Effector memory CD4-positive, alpha-beta T cell (primary cell): Measurements from ENCODE around the gene VPS37C.
A peak's percentile ranks its signal among the peaks of the same experiment; 100 is the strongest.

ENCODE experiments used
- DNase-seq, 3 donors: peaks; one replicate each; pipeline ENCODE4 v3.0.0-alpha.2; 2020
- H3K27ac ChIP-seq: 2 replicates; pipeline ENCODE4 v1.7.0; 2013; ENCODE audit warnings: mild to moderate bottlenecking, low read length, moderate library complexity; ENCODE audit not compliant: insufficient read depth, poor library complexity, severe bottlenecking
- H3K27me3 ChIP-seq: replicated peaks from 2 replicates; pipeline ENCODE4 v1.7.0; 2013; ENCODE audit warnings: mild to moderate bottlenecking, low read length; ENCODE audit not compliant: insufficient read depth, control insufficient read depth, poor library complexity, severe bottlenecking
- H3K36me3 ChIP-seq: 2 replicates; pipeline ENCODE4 v1.7.0; 2013; ENCODE audit warnings: mild to moderate bottlenecking, low read length, moderate library complexity; ENCODE audit not compliant: control insufficient read depth, insufficient read depth
- H3K4me1 ChIP-seq: 2 replicates; pipeline ENCODE4 v1.7.0; 2013; ENCODE audit warnings: low read length, mild to moderate bottlenecking; ENCODE audit not compliant: control insufficient read depth, insufficient read depth, poor library complexity, severe bottlenecking
- H3K4me3 ChIP-seq: 2 replicates; pipeline ENCODE4 v1.7.0; 2013; ENCODE audit warnings: low read length, low read depth, mild to moderate bottlenecking; ENCODE audit not compliant: insufficient read depth, poor library complexity, severe bottlenecking
- H3K9me3 ChIP-seq: 2 replicates; pipeline ENCODE4 v1.7.0; 2013; ENCODE audit warnings: mild to moderate bottlenecking, low read length, moderate library complexity; ENCODE audit not compliant: control insufficient read depth

VPS37C gene

DNA sequence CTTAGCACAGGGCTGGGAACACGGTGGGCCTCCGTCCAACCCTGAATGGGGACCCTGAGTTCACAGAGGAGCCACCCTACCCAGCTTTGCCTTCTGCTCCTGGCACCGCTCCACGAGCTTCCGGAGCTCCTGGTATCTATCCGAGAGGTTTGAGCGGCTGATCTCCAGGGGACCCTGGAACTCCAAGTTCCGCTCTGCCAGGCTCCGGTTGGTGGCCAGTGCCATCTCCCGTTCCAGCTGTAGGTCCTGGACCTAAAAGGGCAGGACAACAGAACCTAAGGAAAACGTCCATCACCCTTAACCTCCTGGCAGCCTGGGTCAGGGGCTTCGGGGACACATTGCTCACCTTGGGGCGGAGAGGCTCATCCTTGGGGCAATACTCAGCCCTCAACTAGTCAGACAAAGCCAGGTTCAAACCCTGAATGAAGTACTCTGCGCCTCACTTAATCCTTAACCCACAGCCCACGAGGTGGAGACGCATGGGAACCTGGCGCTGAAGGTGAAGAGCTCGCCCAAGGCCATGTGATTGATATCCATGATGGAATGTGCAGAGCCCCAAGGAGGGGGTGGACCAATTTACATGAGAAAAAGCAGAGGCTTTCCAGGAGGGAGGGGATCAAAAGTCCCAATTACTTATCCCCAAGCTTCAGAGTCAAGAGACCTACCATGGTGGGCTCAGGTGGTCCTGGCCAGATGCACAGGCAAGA is 27.1 kb downstream of the VPS37C start:
- no peak overlapping the region for H3K4me3 ChIP-seq
- no peak overlapping the region for H3K27ac ChIP-seq
- peaks cover 4% of the 10 kb centered on the region for H3K36me3 ChIP-seq
- peaks cover 11% of the 10 kb centered on the region for H3K4me1 ChIP-seq
- H3K9me3 ChIP-seq, result no peaks in the 10 kb centered on the region
- no peaks in the 10 kb centered on the region for H3K27me3 ChIP-seq
- DNase-seq, result no peak

DNA sequence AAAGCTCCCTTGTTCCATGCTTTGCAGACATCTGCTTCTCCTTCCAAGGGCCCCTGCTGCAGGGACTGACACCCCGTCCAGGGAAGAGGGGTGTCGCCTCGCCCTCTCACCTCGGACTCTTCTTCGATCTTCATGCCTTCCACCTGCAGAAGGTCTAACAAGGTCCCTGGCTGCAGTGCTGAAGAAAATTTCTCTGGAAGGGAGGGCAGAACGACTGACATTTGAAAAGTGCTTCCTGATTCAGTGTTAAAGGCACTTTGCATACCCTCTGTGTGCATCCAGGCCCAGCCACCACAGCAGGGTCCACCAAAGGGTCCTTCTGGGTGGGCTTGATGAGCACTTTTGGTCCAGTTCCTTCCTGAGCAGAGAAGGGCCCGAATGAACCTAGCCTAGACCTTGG is 28.1 kb downstream of the VPS37C start:
- Histone ChIP-seq H3K36me3 (peaks cover 4% of the 10 kb centered on the region), H3K9me3 (no peaks in the 10 kb centered on the region)
- DNase-seq, result no peak

DNA sequence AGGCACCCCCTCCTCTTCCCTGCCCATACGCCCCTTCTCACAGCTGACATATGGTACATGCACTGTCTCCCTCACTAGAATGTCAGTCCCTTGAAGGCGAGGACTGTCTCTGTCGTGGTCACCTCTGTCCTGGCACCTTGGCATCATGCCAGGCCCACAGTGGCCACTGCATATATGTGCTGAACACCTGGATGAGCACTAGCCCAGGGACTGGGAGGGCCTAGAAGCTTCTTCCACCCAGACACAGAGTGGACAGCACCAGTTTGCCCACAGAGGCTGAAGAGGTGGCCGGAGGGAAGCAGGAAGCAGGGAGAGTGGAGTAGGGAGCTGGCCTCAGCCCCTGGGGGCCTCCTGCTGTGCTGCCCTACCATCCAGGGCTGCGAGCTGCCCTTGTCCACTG is 28.6 kb downstream of the VPS37C start:
- Histone ChIP-seq H3K9me3 (no peaks in the 10 kb centered on the region), H3K27ac (no peak overlapping the region), H3K4me1 (peaks cover 13% of the 10 kb centered on the region), H3K4me3 (no peak overlapping the region), H3K36me3 (peaks cover 4% of the 10 kb centered on the region), H3K27me3 (no peaks in the 10 kb centered on the region)
- no peak for DNase-seq

More for the DNA sequence above, 28.1 kb downstream of the VPS37C start:
- Histone ChIP-seq H3K4me3 (no peak overlapping the region), H3K27ac (no peak overlapping the region), H3K27me3 (no peaks in the 10 kb centered on the region), H3K4me1 (peaks cover 13% of the 10 kb centered on the region)

DNA sequence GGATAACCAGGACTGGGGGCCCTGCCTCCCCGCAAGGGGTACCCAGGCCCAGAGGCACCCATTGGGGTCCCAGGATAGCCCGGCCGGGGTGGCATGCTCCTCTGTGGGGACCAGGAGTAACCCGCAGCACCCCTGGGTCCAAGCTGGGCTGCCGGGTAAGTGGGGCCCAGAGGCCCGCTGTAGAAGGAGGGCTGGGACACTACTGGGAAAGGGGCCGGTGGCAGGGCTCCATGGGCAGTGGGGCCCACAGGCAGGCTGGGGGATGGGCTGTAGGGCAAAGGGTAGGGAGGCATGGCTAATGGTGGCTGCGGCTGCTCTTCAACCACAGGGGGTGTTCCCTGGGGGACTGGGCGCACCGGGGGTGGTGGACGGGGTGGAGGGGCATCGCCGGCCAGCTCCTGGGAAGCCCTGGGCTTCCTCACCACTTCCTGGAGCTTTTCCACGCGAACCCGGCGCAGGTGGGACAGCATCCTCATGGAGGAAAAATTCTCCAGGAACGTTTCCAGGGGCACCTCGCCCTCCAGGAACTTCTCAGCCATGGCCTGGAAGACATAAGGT is 29.1 kb downstream of the VPS37C start:
- Histone ChIP-seq H3K4me3 (no peak overlapping the region), H3K9me3 (no peaks in the 10 kb centered on the region), H3K36me3 (peaks cover 4% of the 10 kb centered on the region), H3K27ac (no peak overlapping the region), H3K27me3 (no peaks in the 10 kb centered on the region), H3K4me1 (peaks cover 13% of the 10 kb centered on the region)
- no peak for DNase-seq

DNA sequence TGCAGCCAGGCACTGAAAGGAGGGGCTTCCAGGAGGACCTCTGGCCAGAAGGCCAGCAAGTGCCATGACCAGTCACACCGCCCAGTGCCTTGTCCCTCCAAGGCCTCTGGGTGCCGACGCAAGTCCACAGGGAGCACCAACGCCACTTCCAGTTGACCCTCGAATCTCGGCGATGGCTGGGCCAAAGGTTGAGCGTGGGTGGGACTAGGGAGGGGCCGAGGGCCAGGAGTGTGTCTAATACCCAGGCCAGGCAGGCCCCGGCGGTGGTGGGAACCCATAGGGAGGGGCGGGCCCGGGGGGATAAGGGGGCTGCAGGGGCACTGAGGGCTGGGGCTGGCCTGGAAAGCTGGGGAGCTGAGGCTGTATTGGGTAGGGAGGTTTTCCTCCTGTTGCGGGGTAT is 29.6 kb downstream of the VPS37C start:
- peaks cover 13% of the 10 kb centered on the region for H3K4me1 ChIP-seq
- peaks cover 8% of the 10 kb centered on the region for H3K36me3 ChIP-seq
- no peak for DNase-seq
- no peak overlapping the region for H3K4me3 ChIP-seq
- no peaks in the 10 kb centered on the region for H3K9me3 ChIP-seq
- no peak overlapping the region for H3K27ac ChIP-seq
- H3K27me3 ChIP-seq, result no peaks in the 10 kb centered on the region

DNA sequence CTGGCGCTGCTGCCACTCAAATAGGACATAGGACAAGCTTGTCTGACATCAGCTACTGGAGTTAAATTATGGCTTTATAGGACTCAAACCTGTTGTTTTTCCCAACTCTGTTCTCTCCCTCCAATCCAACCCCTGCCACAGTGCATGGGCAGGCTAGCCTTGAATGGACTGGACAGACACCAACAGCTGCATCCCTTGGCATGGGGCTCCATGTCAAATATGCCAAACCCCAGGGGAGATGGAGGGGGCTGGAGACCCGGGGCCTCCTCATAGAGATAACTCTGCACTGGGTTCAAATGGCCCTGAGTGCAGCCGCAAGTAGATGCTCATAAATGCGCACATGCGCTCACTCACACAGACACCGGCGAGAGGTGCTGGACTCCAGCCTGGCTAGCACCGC is 30.0 kb downstream of the VPS37C start:
- Histone ChIP-seq H3K27ac (no peak overlapping the region), H3K4me1 (peaks cover 13% of the 10 kb centered on the region)

DNA sequence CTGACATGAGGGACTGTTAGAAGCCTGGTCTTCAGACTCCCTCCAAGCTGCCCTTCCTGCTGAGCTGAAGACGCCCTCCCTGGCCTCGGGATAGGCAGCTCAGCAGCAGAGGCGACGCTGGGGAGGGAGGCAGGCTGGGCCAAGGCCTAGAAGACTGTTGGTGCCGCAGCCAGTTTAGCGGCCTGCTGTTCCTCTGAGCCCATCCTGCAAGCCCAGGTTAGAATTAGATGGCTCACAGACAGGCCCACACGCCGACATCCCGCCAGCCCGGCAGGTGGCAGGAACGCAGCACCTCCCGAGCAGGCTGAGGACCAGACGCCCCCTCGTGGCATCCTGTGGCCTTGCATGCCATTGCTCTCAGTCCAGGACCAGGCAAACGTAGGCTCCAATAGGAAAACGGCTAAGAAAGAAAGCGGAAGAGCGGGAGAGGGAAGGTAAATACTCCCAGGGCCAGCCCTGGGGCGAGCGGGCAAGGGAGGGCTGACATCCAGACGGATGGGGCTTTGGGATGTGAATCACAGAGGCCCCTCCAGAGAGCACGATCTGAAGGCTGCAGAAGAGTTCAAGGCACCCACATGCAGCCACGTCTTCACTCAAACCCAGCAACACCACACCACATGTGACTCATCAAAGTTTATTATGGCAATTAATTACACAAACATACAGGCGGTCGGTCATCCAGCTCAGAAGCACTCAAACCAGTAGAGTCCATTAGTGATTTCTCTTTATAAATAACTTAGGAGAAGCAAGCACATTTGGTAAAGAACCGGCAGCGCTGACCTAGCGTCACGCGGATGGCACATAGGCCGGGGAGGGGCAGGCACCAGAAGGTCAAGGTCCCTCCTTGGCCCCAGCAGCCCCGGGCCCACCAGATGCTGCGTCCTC is 31.3 kb downstream of the VPS37C start:
- Histone ChIP-seq H3K4me3 (no peak overlapping the region), H3K9me3 (no peaks in the 10 kb centered on the region), H3K27ac (peak overlapping the region; percentile 56), H3K27me3 (no peaks in the 10 kb centered on the region), H3K36me3 (peaks cover 25% of the 10 kb centered on the region), H3K4me1 (peaks cover 13% of the 10 kb centered on the region)
- DNase-seq, result peak; percentile 77 to 83 (median 77)

More for the DNA sequence above, 30.0 kb downstream of the VPS37C start:
- Histone ChIP-seq H3K27me3 (no peaks in the 10 kb centered on the region), H3K4me3 (no peak overlapping the region), H3K9me3 (no peaks in the 10 kb centered on the region), H3K36me3 (peaks cover 12% of the 10 kb centered on the region)
- DNase-seq, result no peak

DNA sequence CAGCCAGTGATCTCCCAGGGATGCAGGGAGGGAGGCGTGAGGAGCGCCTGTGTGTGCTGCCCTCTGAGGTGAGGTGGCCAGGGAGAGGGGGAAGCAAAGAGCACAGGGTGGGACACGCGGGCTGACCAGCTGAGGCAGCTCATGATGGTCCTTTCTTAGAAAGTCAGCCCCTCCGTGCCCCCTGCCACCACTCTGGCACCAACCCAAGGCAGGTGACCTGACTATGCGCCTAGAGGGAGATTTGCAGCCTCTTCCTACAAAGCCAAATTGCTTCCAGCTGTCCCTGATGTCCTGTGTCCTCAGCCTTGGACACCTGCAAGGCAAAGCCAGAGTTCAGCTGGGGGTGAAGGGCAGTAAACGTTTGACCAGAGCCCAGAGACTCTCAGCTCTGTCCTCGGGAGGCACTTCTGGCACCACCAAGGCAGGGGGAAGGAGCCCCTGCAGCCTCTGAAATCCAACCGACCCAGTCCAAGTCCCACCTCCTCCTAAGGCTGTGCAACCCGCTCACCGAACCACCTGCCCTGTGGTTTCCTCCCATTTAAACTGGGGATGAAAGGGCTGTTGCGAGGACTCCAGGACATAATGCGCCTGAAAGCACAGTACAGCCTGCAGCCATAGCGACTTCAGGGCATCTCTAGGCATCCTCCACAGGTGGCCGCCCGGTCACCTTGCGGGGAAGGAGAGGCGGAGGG is 32.1 kb downstream of the VPS37C start:
- H3K4me1 ChIP-seq, result peaks cover 13% of the 10 kb centered on the region
- H3K27ac ChIP-seq, result peak overlapping the region; percentile 56
- H3K4me3 ChIP-seq, result no peak overlapping the region
- H3K9me3 ChIP-seq, result no peaks in the 10 kb centered on the region
- DNase-seq, result no peak
- H3K27me3 ChIP-seq, result no peaks in the 10 kb centered on the region
- H3K36me3 ChIP-seq, result peaks cover 29% of the 10 kb centered on the region

DNA sequence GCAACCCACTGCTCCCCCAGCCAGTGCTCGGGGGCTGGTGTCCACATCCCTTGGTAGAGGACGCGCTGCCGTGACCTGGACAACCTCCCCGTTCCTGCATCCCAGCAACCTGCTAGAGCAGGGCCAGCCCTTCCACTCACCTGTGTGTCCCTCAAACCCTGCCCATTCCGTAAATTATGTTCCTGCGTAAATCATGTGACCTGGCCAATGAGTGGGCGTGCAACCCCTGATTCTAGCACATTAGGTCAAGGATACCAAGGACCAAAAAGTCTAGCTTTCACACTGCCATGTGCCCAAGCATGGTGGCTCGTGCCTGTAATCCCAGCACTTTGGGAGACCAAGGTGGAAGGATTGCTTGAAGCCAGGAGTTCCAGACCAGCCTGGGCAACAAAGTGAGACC is 33.2 kb downstream of the VPS37C start:
- H3K27ac ChIP-seq, result no peak overlapping the region
- H3K9me3 ChIP-seq, result no peaks in the 10 kb centered on the region
- no peaks in the 10 kb centered on the region for H3K27me3 ChIP-seq
- peaks cover 13% of the 10 kb centered on the region for H3K4me1 ChIP-seq
- H3K4me3 ChIP-seq, result no peak overlapping the region
- peaks cover 39% of the 10 kb centered on the region for H3K36me3 ChIP-seq
- DNase-seq, result no peak
